ENCODE data around the gene OR4E1.
"Not testable (repeated sequence)": the region's sequence is repeated elsewhere in the genome, so short reads cannot be mapped to it uniquely, and the experiment has no call there.

- not testable (repeated sequence) for TF ChIP-seq CTCF, POLR2A (IDR thresholded peaks at IDR 0.05)
Observed at GRCh38 chr14:21630503-21630902, 43.1 kb downstream of the OR4E1 start.
